Ectodermal cell (in vitro differentiated cells): Measurements from ENCODE around the gene RNF151.

ENCODE experiments used
- H3K27ac ChIP-seq: 2 replicates; pipeline ENCODE4 v1.7.0; 2013; ENCODE audit warnings: mild to moderate bottlenecking, low read depth, low read length; ENCODE audit not compliant: insufficient read depth, poor library complexity, severe bottlenecking
- H3K27me3 ChIP-seq: 2 replicates; pipeline ENCODE4 v1.7.0; 2013; ENCODE audit warnings: mild to moderate bottlenecking, low read length; ENCODE audit not compliant: insufficient read depth, control insufficient read depth, poor library complexity, severe bottlenecking
- H3K36me3 ChIP-seq: one replicate; pipeline ENCODE4 v1.7.0; 2013; ENCODE audit warnings: low read length; ENCODE audit not compliant: control insufficient read depth, insufficient read depth
- H3K4me1 ChIP-seq: one replicate; pipeline ENCODE4 v1.7.0; 2013; ENCODE audit warnings: low read length; ENCODE audit not compliant: control insufficient read depth, insufficient read depth
- H3K4me3 ChIP-seq: 2 replicates; pipeline ENCODE4 v1.7.0; 2013; ENCODE audit warnings: low read depth, low read length, control low read depth; ENCODE audit not compliant: insufficient read depth
- H3K9me3 ChIP-seq: 2 replicates; pipeline ENCODE4 v1.7.0; 2013; ENCODE audit warnings: mild to moderate bottlenecking, low read length, moderate library complexity; ENCODE audit not compliant: control insufficient read depth
- WGBS, 2 experiments: methylation state at CpG; one replicate each; pipeline ENCODE4 v1.1.7; 2013; ENCODE audit warnings: missing lambda C conversion rate in 2 of 2; 5-methylcytosine and 5-hydroxymethylcytosine counted together

The RNF151 gene

GRCh38 chr16:1987198-1987597, 20.5 kb downstream of the RNF151 start:
- H3K27me3 ChIP-seq, result peaks cover 50% of the 10 kb centered on the region

DNA sequence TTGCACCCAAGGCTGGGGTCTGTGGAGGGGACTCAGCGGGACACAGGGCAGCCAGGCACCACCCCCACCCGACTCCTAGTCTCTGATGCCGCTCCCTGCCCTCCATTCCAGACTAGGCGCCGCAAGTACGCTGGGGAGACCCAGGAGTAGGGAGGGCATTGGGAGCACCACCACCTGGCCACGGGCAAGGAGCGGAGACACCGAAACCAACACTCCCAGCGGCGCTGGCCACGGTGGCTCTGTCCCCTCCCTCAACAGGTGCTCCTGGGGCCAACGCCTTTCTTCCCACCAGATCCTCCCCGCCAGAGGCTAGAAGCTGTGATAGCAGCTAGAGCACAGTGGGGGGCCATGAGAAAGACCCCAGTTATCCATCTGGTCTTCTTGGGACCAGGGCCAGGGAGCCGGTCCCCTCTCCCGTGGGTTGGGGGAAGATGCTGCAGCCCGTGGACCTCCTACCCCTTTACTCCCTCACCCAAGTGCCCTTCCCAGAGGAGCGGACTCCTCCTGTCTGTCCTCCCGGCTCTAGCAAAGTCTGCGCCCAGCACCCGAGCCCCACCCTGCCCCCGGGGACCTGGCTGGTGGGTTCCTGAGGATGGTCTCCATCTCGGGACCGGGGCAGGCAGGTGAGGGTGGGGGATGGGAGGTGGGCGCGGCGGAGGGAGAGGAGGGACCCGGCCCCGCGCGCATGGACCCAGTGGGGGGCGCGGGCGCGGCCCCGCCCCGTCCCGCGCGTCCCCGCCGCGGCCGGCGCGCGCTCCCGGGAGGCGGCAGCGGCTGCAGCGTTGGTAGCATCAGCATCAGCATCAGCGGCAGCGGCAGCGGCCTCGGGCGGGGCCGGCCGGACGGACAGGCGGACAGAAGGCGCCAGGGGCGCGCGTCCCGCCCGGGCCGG, 22.8 kb downstream of the RNF151 start, which contains the start of gene SYNGR3:
TSS of gene SYNGR3 (plus strand) at position 762 of the 892 bp plus-strand sequence. CDS start 133 bp downstream, outside the sequence.
- H3K27ac ChIP-seq, result no peak within 1 kb of the TSS
- no peaks in the 10 kb centered on the region for H3K9me3 ChIP-seq
- peaks cover 15% of the 10 kb centered on the region for H3K4me1 ChIP-seq
- 9% methylated on average over 67 of the region's 67 CpGs for WGBS, 2 experiments
- peak within 1 kb of the TSS; percentile 42 for H3K4me3 ChIP-seq
- H3K27me3 ChIP-seq, result peaks cover 49% of the 10 kb centered on the region
- peaks cover 18% of the 10 kb centered on the region for H3K36me3 ChIP-seq

More at GRCh38 chr16:1987198-1987597, 20.5 kb downstream of the RNF151 start:
- 95% methylated on average over 10 of the region's 10 CpGs for WGBS, 2 experiments
- no peak overlapping the region for H3K4me3 ChIP-seq
- peaks cover 18% of the 10 kb centered on the region for H3K36me3 ChIP-seq
- no peak overlapping the region for H3K27ac ChIP-seq
- no peaks in the 10 kb centered on the region for H3K9me3 ChIP-seq
- H3K4me1 ChIP-seq, result peaks cover 26% of the 10 kb centered on the region

DNA sequence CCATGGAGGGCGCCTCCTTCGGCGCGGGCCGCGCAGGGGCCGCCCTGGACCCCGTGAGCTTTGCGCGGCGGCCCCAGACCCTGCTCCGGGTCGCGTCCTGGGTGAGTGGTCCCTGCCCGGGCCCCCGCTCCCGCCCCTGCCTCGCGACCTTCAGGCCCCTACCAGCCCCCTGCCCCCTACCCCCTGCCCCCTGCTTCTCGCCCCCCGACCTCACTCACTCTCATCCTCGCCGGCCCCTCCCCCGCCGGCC, 23.4 kb downstream of the RNF151 start:
- H3K4me1 ChIP-seq, result peaks cover 15% of the 10 kb centered on the region
- H3K9me3 ChIP-seq, result no peaks in the 10 kb centered on the region
- peaks cover 49% of the 10 kb centered on the region for H3K27me3 ChIP-seq
- WGBS, 2 experiments, result 0 to 1% methylated on average over 23 to 25 of the region's 25 CpGs
- no peak overlapping the region for H3K27ac ChIP-seq
- peaks cover 18% of the 10 kb centered on the region for H3K36me3 ChIP-seq
- H3K4me3 ChIP-seq, result peak overlapping the region; percentile 42

DNA sequence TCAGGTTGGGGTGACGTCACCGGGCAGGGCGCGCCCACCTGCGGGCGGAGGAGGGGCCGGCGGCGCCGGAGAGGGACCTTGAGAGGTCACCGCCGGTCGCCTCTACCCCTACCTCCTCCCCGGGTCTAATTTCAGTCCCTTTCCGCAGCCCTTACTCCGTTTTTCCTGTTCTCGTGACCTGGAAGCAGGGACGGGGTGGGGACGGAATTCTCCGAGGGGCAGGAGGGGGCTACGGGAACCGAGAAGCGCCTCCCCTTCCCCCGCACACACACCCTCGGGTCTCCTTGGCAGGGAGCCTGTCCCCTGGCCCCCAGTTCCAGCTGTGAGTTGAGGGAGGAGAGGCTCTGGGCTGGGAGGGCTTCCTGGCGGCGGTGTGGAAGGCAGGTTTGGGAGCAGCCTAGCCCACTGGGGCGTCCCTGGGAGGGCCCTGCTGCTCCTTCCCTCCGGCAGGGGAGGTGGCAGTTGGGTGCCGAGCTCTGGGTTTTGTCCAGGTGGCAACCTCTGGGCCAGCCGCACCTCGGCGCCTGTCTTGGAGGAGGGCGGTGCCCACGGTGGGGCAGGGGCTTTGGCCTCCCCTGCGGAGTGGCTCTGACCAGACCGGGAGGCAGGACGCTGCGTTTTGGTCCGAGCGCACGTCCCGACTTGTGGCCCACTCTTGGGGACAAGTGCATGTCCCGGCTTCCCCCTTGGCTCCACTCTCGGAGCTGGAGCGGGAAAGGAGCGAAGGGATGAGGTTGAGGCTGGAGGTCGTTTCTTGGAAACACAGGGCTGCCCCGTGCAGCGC, 23.9 kb downstream of the RNF151 start:
- no peaks in the 10 kb centered on the region for H3K9me3 ChIP-seq
- WGBS, 2 experiments, result 2% methylated on average over 50 of the region's 50 CpGs
- H3K4me3 ChIP-seq, result peak overlapping the region; percentile 42
- H3K27ac ChIP-seq, result no peak overlapping the region
- peaks cover 15% of the 10 kb centered on the region for H3K4me1 ChIP-seq
- peaks cover 49% of the 10 kb centered on the region for H3K27me3 ChIP-seq
- H3K36me3 ChIP-seq, result peaks cover 16% of the 10 kb centered on the region

GRCh38 chr16:1991135-1991551, 24.5 kb downstream of the RNF151 start:
- 15% methylated on average over 18 of the region's 18 CpGs for WGBS, 2 experiments
- H3K4me3 ChIP-seq, result peak overlapping the region; percentile 42
- H3K36me3 ChIP-seq, result peaks cover 10% of the 10 kb centered on the region
- no peak overlapping the region for H3K27ac ChIP-seq
- H3K9me3 ChIP-seq, result no peaks in the 10 kb centered on the region
- H3K4me1 ChIP-seq, result peaks cover 15% of the 10 kb centered on the region
- H3K27me3 ChIP-seq, result peaks cover 49% of the 10 kb centered on the region

- peaks cover 6% of the 10 kb centered on the region for H3K36me3 ChIP-seq
- WGBS, 2 experiments, result 23 to 24% methylated on average over 22 of the region's 22 CpGs
- no peak overlapping the region for H3K27ac ChIP-seq
- H3K9me3 ChIP-seq, result no peaks in the 10 kb centered on the region
- peak overlapping the region; percentile 10 for H3K4me3 ChIP-seq
- peaks cover 15% of the 10 kb centered on the region for H3K4me1 ChIP-seq
- peaks cover 49% of the 10 kb centered on the region for H3K27me3 ChIP-seq
Measured at GRCh38 chr16:1991588-1991947, 24.9 kb downstream of the RNF151 start.

DNA sequence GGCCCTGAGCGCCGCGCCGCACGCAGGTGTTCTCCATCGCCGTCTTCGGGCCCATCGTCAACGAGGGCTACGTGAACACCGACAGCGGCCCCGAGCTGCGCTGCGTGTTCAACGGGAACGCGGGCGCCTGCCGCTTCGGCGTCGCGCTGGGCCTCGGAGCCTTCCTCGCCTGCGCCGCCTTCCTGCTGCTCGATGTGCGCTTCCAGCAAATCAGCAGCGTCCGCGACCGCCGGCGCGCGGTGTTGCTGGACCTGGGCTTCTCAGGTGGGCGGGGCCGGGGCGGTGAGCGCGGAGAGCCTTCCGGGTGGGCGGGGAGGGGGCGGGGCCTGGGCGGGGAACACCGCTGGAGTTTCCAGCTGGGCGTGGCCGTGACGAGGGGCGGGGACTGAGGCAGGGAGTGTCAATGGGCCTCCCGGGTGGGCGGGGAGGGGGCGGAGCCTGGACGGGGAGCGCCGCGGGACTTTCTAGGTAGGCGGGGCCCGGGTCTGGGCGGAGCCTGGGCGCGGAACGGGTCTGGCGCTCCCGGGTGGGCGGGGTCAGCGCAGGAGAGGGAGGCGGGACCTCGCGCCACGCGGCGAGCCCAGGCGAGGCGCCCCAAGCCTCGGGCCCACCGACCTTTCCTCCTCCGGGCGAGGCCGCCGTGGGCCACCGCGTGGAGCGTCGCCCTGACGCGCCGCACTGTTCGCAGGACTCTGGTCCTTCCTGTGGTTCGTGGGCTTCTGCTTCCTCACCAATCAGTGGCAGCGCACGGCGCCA, 25.5 kb downstream of the RNF151 start:
- H3K27ac ChIP-seq, result no peak overlapping the region

DNA sequence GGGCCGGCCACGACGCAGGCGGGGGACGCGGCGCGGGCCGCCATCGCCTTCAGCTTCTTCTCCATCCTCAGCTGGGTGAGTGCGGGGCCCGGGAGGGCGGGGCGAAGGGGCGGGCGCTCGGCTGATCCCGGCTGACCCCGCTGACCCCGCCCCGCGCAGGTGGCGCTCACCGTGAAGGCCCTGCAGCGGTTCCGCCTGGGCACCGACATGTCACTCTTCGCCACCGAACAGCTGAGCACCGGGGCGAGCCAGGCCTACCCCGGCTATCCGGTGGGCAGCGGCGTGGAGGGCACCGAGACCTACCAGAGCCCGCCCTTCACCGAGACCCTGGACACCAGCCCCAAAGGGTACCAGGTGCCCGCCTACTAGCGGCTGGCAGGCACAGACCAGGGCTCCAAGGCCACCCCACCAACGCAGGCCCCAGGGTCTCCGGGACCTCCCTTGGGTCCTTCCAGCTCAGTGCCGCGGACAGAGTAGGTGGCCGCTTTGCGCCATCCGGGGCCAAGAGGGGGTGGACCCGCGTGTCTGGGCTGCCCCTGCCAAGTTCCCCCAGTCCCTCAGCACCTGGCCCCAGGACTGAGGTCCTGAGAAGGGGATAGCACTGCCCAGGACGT, 26.2 kb downstream of the RNF151 start:
- H3K4me3 ChIP-seq, result no peak overlapping the region
- no peak overlapping the region for H3K27ac ChIP-seq
- peaks cover 49% of the 10 kb centered on the region for H3K27me3 ChIP-seq

More for the DNA sequence above, 25.5 kb downstream of the RNF151 start:
- peaks cover under 1% of the 10 kb centered on the region for H3K36me3 ChIP-seq
- H3K9me3 ChIP-seq, result no peaks in the 10 kb centered on the region
- 15 to 16% methylated on average over 96 of the region's 96 CpGs for WGBS, 2 experiments
- H3K4me3 ChIP-seq, result peak overlapping the region; percentile 10
- peaks cover 49% of the 10 kb centered on the region for H3K27me3 ChIP-seq
- H3K4me1 ChIP-seq, result peaks cover 15% of the 10 kb centered on the region

GRCh38 chr16:1993731-1994131, 27.1 kb downstream of the RNF151 start:
- Histone ChIP-seq H3K27me3 (peaks cover 43% of the 10 kb centered on the region), H3K9me3 (no peaks in the 10 kb centered on the region), H3K4me1 (peaks cover 15% of the 10 kb centered on the region), H3K27ac (no peak overlapping the region), H3K36me3 (peaks cover 2% of the 10 kb centered on the region), H3K4me3 (no peak overlapping the region)
- 76 to 78% methylated on average over 2 of the region's 2 CpGs for WGBS, 2 experiments

More for the DNA sequence above, 26.2 kb downstream of the RNF151 start:
- Histone ChIP-seq H3K9me3 (no peaks in the 10 kb centered on the region), H3K4me1 (peaks cover 15% of the 10 kb centered on the region), H3K36me3 (no peaks in the 10 kb centered on the region)
- WGBS, 2 experiments, result 84 to 86% methylated on average over 50 of the region's 50 CpGs
